NCI-H774 (cell line): ENCODE data around the gene MRTFB.

Experiments used
- DNase-seq: peaks from one replicate; lab custom pipeline; 2025; lab: John Stamatoyannopoulos, UW

MRTFB gene

GRCh38 chr16:14062261-14062660 is 8.9 kb upstream of the MRTFB start:
- no peak for DNase-seq

- DNase-seq: no peak
These were observed 7.2 kb upstream of the MRTFB start for GRCh38 chr16:14063618-14064581.

DNA sequence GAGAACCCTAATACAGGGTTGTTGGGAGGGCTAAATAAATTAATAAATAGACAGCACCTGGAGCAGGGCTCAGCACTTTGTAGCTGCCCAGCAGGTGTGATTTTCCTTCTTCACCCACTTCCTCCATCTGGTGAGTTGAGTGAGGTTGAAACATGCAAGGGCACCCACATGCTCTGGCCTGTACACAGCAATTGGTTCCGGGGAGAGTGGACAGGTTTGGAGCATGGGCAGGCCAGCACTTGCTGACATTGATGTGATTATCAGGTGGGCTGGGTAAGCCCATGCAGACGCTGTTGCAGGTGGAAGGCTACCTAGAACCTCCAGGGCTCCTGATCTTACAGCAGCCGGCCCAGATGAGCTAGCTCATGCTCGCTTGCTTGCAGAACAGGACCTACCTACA is 1.3 kb upstream of the MRTFB start:
- DNase-seq: no peak

DNA sequence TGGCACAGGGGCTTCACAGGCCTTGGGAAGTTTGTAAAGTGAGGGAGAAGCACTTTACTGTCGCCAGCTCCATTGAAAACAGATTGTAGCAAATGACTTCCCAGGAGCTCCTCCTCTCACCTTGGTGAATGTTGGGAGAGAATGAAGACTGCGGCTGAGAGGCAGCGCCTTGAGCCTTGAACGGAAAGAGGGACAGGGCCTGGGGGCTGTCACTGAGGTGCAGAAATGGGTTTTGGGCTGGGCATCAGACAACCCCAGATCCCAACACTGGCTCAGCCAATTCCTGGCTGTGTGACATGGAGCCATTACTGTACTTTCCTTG is 603 bp upstream of the MRTFB start:
- DNase-seq: no peak

- no peak for DNase-seq
These were observed 605 bp downstream of the MRTFB start for GRCh38 chr16:14071576-14072271.

DNA sequence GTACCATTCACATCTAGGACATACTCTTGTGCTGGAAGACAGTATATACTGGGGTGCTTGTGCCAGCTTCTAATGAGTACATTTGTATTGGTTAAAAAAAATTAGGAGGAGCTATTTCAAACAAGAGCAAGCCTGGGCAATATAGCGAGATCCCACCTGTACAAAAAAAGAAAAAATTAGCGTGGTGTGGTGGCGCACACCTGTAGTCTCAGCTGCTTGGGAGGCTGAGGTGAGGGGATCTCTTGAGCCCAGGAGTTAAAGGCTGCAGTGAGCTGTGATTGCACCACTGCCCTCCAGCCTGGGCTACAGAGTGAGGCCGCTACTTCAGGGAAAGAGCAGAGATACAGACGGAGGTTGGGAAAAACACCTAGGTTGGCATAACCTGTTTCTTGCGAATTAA is 1.2 kb downstream of the MRTFB start:
- no peak for DNase-seq

DNA sequence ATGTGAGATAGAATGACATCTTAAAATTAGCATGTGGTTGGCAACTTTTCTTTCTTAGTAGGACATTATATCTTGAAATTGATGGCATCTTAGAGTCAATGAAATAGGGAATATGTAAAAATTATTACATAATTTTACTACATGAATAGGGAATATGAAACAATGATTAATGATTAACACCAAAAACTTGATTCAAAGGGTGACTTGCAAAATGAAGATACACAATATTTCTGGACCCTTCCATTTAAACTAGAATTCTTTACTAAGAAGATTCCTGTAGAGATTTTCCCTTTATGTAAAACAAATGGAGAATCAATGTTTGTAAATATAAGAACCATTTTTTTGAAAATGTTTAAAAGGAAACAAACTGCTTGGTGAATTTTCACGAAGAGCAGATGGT is 3.4 kb downstream of the MRTFB start:
- no peak for DNase-seq

DNA sequence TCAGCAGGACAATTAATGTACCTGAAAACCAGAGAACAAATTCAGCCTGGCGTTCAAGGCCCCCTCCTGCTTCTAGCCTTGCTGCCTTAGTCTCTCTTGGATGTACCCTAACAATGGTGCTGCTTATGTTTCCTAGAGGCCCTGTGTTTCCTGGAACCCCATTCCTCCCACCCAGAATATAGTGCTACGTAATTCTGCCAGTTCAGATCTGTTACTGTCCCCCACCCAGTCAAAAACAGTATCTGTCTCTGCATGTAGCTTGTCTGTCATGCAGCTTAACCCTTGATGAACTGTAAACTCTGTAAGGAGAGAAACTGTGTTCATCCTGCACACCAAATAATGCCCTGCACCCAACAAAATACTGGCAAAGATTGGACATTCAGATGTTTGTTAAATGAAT is 6.8 kb downstream of the MRTFB start:
- DNase-seq: no peak

GRCh38 chr16:14086477-14086876 is 15.4 kb downstream of the MRTFB start:
- no peak for DNase-seq

- no peak for DNase-seq
These were observed 16.1 kb downstream of the MRTFB start for GRCh38 chr16:14087181-14087580.

DNA sequence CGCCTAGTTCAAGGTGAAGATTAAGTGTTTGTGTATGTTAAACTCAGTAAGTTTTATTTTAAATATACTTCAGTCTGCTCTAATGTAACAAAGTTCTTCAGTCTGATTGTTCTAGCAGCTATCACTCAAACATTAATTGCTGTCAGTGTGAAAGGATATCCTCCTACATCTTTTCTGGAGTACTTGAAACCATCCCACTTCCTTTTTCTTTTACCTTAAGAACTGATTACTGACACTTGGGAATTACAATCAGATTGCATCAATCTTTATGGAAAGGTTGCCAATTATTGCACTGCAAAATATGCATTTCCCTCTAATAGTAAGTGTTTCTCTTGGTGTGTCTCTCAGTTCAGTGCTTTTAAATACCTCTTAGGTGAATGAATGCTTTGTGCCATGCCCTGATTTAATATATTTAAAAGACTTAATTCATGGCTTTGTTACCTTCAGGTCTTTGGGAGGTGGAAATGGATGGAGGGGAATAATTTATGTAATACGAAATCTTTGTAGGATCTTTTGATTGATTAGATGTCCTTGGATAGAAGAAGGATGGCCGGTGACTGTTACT is 16.6 kb downstream of the MRTFB start:
- DNase-seq: no peak

GRCh38 chr16:14088155-14088753 is 17.1 kb downstream of the MRTFB start:
- DNase-seq: peak; percentile 19

GRCh38 chr16:14089283-14089823 is 18.2 kb downstream of the MRTFB start:
- DNase-seq: no peak

DNA sequence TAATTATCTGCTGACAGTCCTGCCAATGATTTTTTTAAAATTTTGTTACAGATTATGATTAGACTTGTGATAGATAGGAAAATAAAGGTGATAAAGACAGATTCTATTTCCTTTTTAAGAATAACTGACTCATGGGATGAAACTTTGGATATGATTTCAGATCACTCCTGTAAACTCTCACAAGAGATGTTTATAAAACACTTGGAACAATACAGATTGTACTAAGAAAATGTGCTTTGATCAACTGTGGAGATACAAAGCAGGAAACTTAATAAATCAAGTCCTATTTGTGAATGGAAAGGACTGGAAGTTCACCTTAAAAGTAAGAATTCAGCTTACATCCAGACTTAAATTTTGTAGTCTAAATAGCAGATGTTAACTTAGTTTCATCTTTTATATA is 21.4 kb downstream of the MRTFB start:
- DNase-seq: no peak

DNA sequence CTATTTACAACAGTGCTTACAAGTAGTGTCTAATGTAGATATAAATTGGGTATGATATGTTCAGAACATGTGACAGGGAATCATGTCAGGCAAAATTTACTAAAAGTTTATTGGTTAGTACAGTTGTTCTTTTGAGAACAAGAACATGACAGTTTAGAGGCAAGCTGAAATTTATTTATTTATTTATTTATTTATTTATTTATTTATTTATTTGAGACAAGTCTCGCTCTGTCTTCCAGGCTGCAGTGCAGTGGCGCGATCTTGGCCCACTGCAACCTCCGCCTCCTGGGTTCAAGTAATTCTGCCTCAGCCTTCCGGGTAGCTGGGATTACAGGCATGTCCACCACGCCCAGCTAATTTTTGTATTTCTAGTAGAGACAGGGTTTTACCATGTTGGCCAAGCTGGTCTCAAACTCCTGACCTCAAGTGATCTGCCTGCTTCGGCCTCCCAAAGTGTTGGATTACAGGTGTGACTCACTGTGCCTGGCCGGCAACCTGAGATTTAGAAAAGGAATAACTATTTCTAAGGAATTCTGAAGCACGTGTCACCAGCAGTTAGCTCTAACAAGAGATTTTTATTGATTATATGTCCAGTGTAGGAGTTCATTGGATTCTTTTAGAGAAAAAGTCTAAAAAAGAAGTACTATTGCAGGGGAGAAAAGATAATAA is 24.9 kb downstream of the MRTFB start:
- DNase-seq: no peak

- peak; percentile 91 for DNase-seq
These were observed 26.3 kb downstream of the MRTFB start for GRCh38 chr16:14097182-14097959.

GRCh38 chr16:14098081-14098480 is 27.0 kb downstream of the MRTFB start:
- no peak for DNase-seq

DNA sequence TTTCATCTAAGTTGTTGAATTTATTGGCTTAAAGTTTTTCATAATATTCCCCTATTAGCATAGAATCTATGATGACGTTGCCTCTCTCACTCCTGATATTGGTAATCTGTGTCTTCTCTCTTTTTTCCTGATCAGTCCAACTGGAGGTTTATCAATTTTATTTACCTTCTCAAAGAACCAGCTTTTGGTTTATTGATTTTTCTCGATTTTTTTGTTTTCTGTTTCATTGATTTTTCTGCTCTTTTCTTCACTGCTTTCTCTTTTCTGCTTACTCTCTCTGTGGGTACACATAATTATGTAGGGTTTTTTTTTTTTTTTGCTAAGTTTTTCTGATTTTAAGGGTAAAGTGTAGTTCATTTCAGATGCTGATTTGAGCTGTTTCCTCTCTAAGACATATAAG is 29.7 kb downstream of the MRTFB start:
- no peak for DNase-seq

GRCh38 chr16:14101415-14101814 is 30.3 kb downstream of the MRTFB start:
- DNase-seq: no peak

GRCh38 chr16:14102925-14103720 is 32.0 kb downstream of the MRTFB start:
- DNase-seq: no peak
